ENCODE measurements around the gene KCNA1. TPM values are rescaled to one million over a fixed set of nuclear protein-coding genes. Genes with fewer than 3 reads are reported as not detected.

KCNA1 gene
- total RNA-seq, 2 experiments from 2014 or later: not detected

- no peaks in the 10 kb centered on the region for H3K4me1 Mint-ChIP-seq (ENCODE audit: low read depth)
- H3K27ac Mint-ChIP-seq: no peak overlapping the region
- H3K4me3 Mint-ChIP-seq: no peak overlapping the region
- H3K27me3 Mint-ChIP-seq: peaks cover 9% of the 10 kb centered on the region
- DNase-seq (no peak), ATAC-seq (no peak)
- TF ChIP-seq, protein P1, sequence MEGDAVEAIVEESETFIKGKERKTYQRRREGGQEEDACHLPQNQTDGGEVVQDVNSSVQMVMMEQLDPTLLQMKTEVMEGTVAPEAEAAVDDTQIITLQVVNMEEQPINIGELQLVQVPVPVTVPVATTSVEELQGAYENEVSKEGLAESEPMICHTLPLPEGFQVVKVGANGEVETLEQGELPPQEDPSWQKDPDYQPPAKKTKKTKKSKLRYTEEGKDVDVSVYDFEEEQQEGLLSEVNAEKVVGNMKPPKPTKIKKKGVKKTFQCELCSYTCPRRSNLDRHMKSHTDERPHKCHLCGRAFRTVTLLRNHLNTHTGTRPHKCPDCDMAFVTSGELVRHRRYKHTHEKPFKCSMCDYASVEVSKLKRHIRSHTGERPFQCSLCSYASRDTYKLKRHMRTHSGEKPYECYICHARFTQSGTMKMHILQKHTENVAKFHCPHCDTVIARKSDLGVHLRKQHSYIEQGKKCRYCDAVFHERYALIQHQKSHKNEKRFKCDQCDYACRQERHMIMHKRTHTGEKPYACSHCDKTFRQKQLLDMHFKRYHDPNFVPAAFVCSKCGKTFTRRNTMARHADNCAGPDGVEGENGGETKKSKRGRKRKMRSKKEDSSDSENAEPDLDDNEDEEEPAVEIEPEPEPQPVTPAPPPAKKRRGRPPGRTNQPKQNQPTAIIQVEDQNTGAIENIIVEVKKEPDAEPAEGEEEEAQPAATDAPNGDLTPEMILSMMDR (IDR thresholded peaks at IDR 0.05): no peak
- POLR2A ChIA-PET: no interaction called here
- H3K9me3 Mint-ChIP-seq: no peaks in the 10 kb centered on the region
- CTCF ChIA-PET: interaction anchor here (1.2 to 1.5 kb wide), 2 partner anchors 93 to 96 kb away, joined by 3 to 4 read pairs; no protein-coding TSS in a partner anchor
- H3K36me3 Mint-ChIP-seq (ENCODE audit: low read depth): no peaks in the 10 kb centered on the region
- intact Hi-C loops (cut with micrococcal nuclease): no loop called here
Measured at GRCh38 chr12:4951601-4952000, 41.9 kb downstream of the KCNA1 start.

DNA sequence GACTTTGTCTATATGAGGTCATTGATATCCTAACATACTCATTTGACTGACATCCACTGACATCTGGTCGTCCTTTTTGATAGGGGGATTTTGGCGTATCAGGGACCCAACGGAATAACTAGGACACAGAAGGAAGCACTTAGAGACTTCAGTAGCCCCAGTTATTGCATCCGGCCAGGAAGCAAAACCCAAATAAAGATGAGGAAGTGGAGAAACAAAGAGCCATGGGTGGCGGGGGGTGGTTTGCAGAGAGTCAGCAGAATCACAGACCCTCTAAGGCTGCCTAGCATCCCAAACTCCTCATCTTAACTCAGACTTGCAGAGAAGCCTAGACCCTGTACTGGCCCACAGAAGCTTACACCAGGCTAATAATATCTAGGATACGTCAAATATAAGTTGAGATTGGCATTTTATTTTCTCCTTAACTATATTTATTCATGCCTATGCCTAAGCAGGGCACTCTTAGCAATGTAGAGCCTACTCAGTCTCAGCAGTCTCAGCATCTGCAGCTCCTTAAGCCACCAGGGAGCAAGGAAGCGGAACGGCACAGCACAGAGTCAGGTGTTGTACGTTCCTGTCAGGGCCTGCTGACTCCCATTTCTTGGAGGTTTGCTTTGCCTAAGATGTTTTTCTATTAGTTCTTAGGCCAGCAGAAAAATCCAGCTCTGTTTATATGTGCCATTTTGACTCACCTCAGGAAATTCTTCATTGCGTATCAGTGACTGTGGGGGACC is 45.1 kb downstream of the KCNA1 start:
- ChIA-PET CTCF (interaction anchor here (3.7 kb wide), 1 partner anchor 97 kb away, joined by 12 read pairs; no protein-coding TSS in a partner anchor), POLR2A (no interaction called here)
- H3K4me1 Mint-ChIP-seq (ENCODE audit: low read depth): no peaks in the 10 kb centered on the region
- no peak overlapping the region for H3K27ac Mint-ChIP-seq
- DNase-seq (no peak), ATAC-seq (no peak)
- H3K36me3 Mint-ChIP-seq (ENCODE audit: low read depth): no peaks in the 10 kb centered on the region
- TF ChIP-seq, protein P1 (IDR thresholded peaks at IDR 0.05): no peak
- no peaks in the 10 kb centered on the region for H3K9me3 Mint-ChIP-seq
- intact Hi-C loops (cut with micrococcal nuclease): no loop called here
- H3K27me3 Mint-ChIP-seq: peaks cover 20% of the 10 kb centered on the region
- H3K4me3 Mint-ChIP-seq: no peak overlapping the region

- Mint-ChIP-seq H3K4me1 (ENCODE audit: low read depth) (no peaks in the 10 kb centered on the region), H3K4me3 (no peak overlapping the region), H3K27me3 (peaks cover 20% of the 10 kb centered on the region), H3K27ac (no peak overlapping the region), H3K36me3 (ENCODE audit: low read depth) (no peaks in the 10 kb centered on the region), H3K9me3 (no peaks in the 10 kb centered on the region)
- ChIA-PET CTCF (interaction anchor here (3.7 kb wide), 1 partner anchor 98 kb away, joined by 12 read pairs; no protein-coding TSS in a partner anchor), POLR2A (no interaction called here)
- TF ChIP-seq, protein P1 (IDR thresholded peaks at IDR 0.05): no peak
- intact Hi-C loops (cut with micrococcal nuclease): no loop called here
- DNase-seq: no peak
- no peak for ATAC-seq
Measured at GRCh38 chr12:4956054-4956453, 46.3 kb downstream of the KCNA1 start.

GRCh38 chr12:4956968-4957367 is 47.3 kb downstream of the KCNA1 start:
- ATAC-seq (no peak), DNase-seq (no peak)
- H3K27ac Mint-ChIP-seq: no peak overlapping the region
- no peak overlapping the region for H3K4me3 Mint-ChIP-seq
- H3K4me1 Mint-ChIP-seq (ENCODE audit: low read depth): no peaks in the 10 kb centered on the region
- intact Hi-C loops (cut with micrococcal nuclease): no loop called here
- CTCF ChIA-PET: interaction anchor here (3.7 kb wide), 1 partner anchor 99 kb away, joined by 12 read pairs; no protein-coding TSS in a partner anchor
- H3K36me3 Mint-ChIP-seq (ENCODE audit: low read depth): no peaks in the 10 kb centered on the region
- TF ChIP-seq, protein P1 (IDR thresholded peaks at IDR 0.05): no peak
- no peaks in the 10 kb centered on the region for H3K9me3 Mint-ChIP-seq
- peaks cover 20% of the 10 kb centered on the region for H3K27me3 Mint-ChIP-seq
- POLR2A ChIA-PET: no interaction called here

GRCh38 chr12:4957761-4958160 is 48.1 kb downstream of the KCNA1 start:
- POLR2A ChIA-PET: no interaction called here
- TF ChIP-seq, protein P1 (IDR thresholded peaks at IDR 0.05): no peak
- ATAC-seq (no peak), DNase-seq (no peak)
- no peak overlapping the region for H3K27ac Mint-ChIP-seq
- intact Hi-C loops (cut with micrococcal nuclease): no loop called here
- no peaks in the 10 kb centered on the region for H3K4me1 Mint-ChIP-seq (ENCODE audit: low read depth)
- CTCF ChIA-PET: interaction anchor here (1.6 to 3.7 kb wide), 2 partner anchors 100 to 102 kb away, joined by 4 to 12 read pairs; no protein-coding TSS in a partner anchor
- H3K4me3 Mint-ChIP-seq: no peak overlapping the region
- peaks cover 20% of the 10 kb centered on the region for H3K27me3 Mint-ChIP-seq
- H3K9me3 Mint-ChIP-seq: no peaks in the 10 kb centered on the region
- H3K36me3 Mint-ChIP-seq (ENCODE audit: low read depth): no peaks in the 10 kb centered on the region
